Measurements from ENCODE around the gene PDE8B. TPM values are rescaled to one million over a fixed set of nuclear protein-coding genes. Genes with fewer than 3 reads are reported as not detected.
A peak's percentile ranks its signal among the peaks of the same experiment; 100 is the strongest.
"Not testable (repeated sequence)": the region's sequence is repeated elsewhere in the genome, so short reads cannot be mapped to it uniquely, and the experiment has no call there.

PDE8B gene
- total RNA-seq, 1 donor from 2014 or later = 1.0 TPM

DNA sequence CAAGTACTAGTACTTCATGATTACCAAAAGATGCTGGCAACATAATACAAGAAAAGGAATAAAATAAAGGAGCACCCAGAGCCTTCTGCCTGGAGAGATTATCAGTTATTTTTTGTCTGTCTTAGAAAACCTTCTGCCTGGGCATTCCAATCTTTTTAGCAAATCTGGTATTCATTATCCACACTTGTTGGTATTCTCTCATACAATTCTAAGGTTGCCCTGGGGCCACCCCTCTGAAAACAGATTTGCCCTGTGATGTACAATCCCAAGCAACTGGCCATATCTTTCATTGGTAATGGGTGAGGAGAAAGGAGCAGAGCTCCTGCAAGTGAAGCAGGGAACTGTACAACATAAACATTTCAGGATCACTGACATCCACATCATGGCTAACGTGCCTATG, 233.9 kb downstream of the PDE8B start:
- no peak for DNase-seq (ENCODE audit: missing footprints)
- no peak for ATAC-seq
- intact Hi-C loops (cut with DNase I) = no loop called here

GRCh38 chr5:77448831-77449230, 238.4 kb downstream of the PDE8B start:
- no peak for DNase-seq (ENCODE audit: missing footprints)
- no peak for ATAC-seq
- intact Hi-C loops (cut with DNase I) = no loop called here

DNA sequence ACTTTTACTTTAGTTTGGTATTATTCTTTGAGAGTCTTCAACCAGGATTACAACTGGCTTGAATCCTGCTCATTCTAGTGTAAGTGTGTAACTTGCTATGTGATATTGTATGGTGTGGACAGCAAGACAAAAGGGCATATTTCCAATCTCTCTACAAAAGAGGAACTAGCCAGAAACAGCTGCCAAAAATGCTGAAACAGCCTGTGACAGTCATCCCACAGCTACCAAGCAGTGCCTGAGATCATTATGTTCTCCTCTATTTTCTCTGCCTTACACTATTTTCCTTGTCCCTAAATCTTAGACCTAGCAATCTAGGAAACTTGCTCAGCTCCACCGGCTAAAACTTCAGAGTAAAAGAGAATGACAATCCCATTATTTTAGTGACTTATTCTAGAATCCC, 238.8 kb downstream of the PDE8B start:
- DNase-seq (ENCODE audit: missing footprints) (no peak), ATAC-seq (peak; percentile 84)
- intact Hi-C loops (cut with DNase I) = no loop called here

- no peak for ATAC-seq
- no peak for DNase-seq (ENCODE audit: missing footprints)
- intact Hi-C loops (cut with DNase I) = no loop called here
These were observed 239.5 kb downstream of the PDE8B start for GRCh38 chr5:77449981-77450380.

DNA sequence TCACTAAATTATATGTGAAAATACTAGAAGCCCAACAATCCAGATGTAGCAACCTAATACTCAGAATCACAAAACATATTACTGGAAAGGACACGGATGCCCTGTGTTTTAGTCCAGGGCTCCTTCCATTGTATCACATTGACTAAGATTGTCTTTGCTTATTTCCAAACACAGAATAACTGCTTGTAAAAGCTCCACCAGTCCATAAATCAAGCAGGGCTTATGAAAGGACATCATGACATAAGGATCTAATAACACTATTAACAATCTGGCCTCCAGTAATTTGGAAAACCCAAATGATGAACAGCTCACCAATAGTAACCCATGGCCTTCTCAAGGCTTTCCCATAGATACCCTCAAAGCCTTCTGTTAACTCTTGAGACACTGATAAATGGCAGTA, 241.9 kb downstream of the PDE8B start:
- ATAC-seq (no peak), DNase-seq (ENCODE audit: missing footprints) (no peak)
- intact Hi-C loops (cut with DNase I) = no loop called here

GRCh38 chr5:77454123-77454522, 243.6 kb downstream of the PDE8B start:
- ATAC-seq = no peak
- DNase-seq (ENCODE audit: missing footprints) = no peak
- intact Hi-C loops (cut with DNase I) = no loop called here

DNA sequence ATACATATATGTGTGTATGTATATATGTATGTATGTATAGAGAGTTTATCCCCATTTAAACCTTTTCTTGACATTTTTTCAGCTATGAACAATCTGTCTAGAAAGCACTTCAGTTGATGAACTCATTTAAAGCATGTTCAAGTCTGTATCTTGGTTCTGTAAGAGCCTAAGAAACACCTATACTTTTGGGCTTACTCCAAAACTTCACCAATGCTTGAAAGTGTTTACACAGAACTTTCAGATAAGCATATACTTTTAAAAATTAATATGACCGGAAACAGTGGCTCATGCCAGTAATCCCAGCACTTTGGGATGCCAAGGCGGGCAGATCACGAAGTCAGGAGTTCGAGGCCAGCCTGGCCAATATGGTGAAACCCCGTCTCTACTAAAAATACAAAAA, 250.8 kb downstream of the PDE8B start:
- DNase-seq (ENCODE audit: missing footprints) = no peak
- intact Hi-C loops (cut with DNase I) = no loop called here
- ATAC-seq = no peak

DNA sequence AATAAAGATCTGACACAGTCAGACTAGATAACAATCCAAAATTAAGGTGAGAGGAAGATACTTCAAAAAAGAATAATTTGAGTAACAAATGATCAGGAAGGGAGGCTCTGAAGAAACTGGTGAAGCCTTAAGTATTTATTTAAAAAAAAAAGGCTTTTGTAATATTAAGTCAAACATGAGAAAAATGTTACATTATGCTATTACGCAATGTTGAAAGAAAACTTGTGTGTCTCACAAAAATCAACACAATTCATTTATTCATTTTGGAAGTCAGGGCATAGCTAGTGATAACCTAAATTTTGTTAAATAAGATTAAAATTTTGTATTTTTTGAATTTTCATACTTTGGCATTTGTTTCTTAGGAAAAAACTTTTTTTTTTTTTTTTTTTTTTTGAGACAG, 253.4 kb downstream of the PDE8B start:
- intact Hi-C loops (cut with DNase I) = no loop called here
- ATAC-seq = no peak

GRCh38 chr5:77468875-77469274, 258.4 kb downstream of the PDE8B start:
- ATAC-seq; DNase-seq (ENCODE audit: missing footprints); intact Hi-C loops (cut with DNase I): not testable (repeated sequence)

More for the DNA sequence above, 253.4 kb downstream of the PDE8B start:
- no peak for DNase-seq (ENCODE audit: missing footprints)

- intact Hi-C loops (cut with DNase I); DNase-seq (ENCODE audit: missing footprints); ATAC-seq: not testable (repeated sequence)
These were observed 264.6 kb downstream of the PDE8B start for GRCh38 chr5:77475041-77475440.

Other genes with a start within 250 kb of the PDE8B start
- gene AGGF1, start 180.3 kb upstream of the PDE8B start, total RNA-seq = 14.5 TPM
- 6.5 TPM for gene ZBED3, start 123.4 kb upstream of the PDE8B start, total RNA-seq